Measurements from ENCODE around the gene CRX.

DNA sequence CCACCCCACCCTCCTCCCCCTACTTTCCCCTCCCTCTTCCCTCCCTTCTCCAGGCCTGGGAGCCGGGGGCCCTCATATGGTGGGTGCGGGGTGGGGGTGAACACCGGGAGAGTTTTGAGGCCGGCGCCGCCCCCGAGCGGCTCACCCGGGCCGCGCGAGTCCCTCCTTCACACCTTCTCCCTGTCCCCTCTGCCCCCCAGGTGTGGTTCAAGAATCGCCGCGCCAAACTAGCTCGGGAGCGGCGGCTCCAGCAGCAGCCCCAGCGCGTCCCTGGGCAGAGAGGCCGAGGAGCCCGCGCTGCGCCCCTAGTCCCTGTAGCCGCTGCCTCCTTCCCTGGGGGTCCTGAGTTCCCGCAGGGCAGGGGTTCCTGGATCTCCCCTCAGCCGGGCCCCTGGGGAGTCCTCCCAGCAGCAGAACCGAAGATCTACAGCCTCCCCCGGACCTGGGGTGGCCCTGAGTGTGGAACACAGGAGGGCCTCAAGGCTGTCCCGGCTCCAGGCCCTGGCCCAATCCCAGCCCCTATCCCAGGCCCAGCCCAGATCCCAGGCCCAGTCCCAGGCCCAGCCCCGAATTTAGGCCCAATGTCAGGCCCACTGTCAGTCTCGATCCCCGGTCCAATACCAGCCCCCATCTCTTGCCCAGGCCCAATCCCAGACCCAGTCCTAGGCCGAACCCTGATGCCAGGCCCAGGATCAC lies 39.0 kb downstream of the CRX start:
- TF ChIP-seq, protein P1, sequence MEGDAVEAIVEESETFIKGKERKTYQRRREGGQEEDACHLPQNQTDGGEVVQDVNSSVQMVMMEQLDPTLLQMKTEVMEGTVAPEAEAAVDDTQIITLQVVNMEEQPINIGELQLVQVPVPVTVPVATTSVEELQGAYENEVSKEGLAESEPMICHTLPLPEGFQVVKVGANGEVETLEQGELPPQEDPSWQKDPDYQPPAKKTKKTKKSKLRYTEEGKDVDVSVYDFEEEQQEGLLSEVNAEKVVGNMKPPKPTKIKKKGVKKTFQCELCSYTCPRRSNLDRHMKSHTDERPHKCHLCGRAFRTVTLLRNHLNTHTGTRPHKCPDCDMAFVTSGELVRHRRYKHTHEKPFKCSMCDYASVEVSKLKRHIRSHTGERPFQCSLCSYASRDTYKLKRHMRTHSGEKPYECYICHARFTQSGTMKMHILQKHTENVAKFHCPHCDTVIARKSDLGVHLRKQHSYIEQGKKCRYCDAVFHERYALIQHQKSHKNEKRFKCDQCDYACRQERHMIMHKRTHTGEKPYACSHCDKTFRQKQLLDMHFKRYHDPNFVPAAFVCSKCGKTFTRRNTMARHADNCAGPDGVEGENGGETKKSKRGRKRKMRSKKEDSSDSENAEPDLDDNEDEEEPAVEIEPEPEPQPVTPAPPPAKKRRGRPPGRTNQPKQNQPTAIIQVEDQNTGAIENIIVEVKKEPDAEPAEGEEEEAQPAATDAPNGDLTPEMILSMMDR (IDR thresholded peaks at IDR 0.05), result no peak
- no peak for TF ChIP-seq EZH2 (IDR thresholded peaks at IDR 0.05)

Measured in neural progenitor cell (in vitro differentiated cells).